A673 (cell line): ENCODE measurements around the gene BID.

Experiments
- CTCF ChIP-seq: fragments of 300-800, 200-600 bp; sonication (generic); conservative IDR thresholded peaks from 2 replicates; pipeline ENCODE4 v1.5.1; 2017; ENCODE audit warnings: low read depth, mild to moderate bottlenecking, antibody characterized with exemption, low read length, moderate library complexity, mixed read lengths
- EZH2 ChIP-seq: fragments of 200-600 bp; sonication (generic); IDR thresholded peaks from 2 replicates; pipeline ENCODE4 v1.6.1; 2017; ENCODE audit warnings: borderline replicate concordance, low read depth, mild to moderate bottlenecking, mixed read lengths, antibody characterized with exemption, low read length; ENCODE audit not compliant: poor library complexity, severe bottlenecking

GRCh38 chr22:17792299-17792698 lies 18.0 kb upstream of the BID start:
- TF ChIP-seq EZH2 (no peak), CTCF (no peak)
